ENCODE measurements around the gene VGLL4.

Gene VGLL4

DNA sequence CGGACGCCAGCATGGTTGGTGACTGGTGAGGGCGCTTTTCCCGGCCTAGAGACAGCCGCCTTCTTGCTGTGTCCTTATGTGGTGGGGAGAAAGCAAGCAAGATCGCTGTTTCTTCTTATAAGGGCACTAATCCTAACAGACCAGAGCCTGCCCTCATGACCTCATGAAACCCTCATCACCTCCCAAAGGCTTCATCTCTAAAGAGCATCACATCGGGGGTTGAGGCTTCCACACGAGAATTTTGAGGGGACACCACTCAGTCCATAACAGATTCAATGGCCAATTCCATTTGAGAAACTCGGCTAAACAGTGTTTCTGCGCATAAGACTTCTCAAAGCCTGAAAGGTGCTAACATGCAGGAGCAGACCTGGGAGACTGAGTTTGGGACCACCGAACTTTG, 54.0 kb downstream of the VGLL4 start:
- H3K4me3 ChIP-seq (replicated peaks; ENCODE audit: low read depth, low read length), result no peak overlapping the region
- DNase-seq (ENCODE audit: extremely low read depth, low read depth), result no peak
- TF ChIP-seq, protein P1, sequence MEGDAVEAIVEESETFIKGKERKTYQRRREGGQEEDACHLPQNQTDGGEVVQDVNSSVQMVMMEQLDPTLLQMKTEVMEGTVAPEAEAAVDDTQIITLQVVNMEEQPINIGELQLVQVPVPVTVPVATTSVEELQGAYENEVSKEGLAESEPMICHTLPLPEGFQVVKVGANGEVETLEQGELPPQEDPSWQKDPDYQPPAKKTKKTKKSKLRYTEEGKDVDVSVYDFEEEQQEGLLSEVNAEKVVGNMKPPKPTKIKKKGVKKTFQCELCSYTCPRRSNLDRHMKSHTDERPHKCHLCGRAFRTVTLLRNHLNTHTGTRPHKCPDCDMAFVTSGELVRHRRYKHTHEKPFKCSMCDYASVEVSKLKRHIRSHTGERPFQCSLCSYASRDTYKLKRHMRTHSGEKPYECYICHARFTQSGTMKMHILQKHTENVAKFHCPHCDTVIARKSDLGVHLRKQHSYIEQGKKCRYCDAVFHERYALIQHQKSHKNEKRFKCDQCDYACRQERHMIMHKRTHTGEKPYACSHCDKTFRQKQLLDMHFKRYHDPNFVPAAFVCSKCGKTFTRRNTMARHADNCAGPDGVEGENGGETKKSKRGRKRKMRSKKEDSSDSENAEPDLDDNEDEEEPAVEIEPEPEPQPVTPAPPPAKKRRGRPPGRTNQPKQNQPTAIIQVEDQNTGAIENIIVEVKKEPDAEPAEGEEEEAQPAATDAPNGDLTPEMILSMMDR (IDR thresholded peaks at IDR 0.05; ENCODE audit: low read depth, low read length, missing control alignments), result no peak

DNA sequence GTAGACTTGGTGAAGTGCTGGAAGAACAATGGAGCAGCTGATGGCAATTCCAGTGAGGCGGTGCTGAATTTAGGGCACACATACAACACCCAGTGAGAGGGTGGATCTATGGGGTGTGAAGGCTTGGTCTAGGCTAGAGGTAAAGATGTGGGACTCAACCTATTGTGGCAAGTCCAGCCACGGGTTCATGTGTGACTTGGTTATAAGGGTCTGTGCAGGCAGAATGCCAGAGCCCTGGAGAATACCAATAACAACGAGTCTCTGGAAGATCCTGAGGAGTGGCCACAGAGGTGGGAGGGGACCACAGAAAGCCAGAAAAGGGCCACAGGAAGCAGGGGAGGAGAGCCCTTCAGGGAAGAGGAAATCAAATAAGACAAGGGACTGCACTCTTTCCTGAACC, 55.0 kb downstream of the VGLL4 start:
- TF ChIP-seq, protein P1 (IDR thresholded peaks at IDR 0.05; ENCODE audit: low read depth, low read length, missing control alignments), result no peak

DNA sequence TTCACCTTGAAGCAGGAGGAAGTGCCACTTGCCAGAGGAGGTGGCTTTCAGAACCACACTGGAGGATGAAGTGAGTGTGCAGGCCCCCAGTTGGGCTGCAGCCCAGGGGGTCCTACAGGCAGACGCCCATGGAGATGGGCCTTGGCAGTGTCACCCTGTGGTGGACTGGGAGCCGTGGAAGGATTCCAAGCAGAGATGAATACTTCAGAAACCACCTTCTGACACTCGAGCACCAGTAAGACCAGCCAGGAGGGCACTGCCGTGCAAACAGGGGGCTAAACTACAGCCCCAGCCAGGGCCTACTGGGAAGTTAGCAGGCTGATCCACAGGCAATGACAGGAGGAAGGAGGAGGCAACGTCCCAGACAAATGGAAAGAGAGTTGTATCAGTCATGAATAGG, 55.4 kb downstream of the VGLL4 start:
- DNase-seq (ENCODE audit: extremely low read depth, low read depth), result no peak
- no peak overlapping the region for H3K4me3 ChIP-seq (replicated peaks; ENCODE audit: low read depth, low read length)
- TF ChIP-seq, protein P1 (IDR thresholded peaks at IDR 0.05; ENCODE audit: low read depth, low read length, missing control alignments), result no peak

More for the DNA sequence above, 55.0 kb downstream of the VGLL4 start:
- H3K4me3 ChIP-seq (replicated peaks; ENCODE audit: low read depth, low read length), result no peak overlapping the region
- no peak for DNase-seq (ENCODE audit: extremely low read depth, low read depth)

DNA sequence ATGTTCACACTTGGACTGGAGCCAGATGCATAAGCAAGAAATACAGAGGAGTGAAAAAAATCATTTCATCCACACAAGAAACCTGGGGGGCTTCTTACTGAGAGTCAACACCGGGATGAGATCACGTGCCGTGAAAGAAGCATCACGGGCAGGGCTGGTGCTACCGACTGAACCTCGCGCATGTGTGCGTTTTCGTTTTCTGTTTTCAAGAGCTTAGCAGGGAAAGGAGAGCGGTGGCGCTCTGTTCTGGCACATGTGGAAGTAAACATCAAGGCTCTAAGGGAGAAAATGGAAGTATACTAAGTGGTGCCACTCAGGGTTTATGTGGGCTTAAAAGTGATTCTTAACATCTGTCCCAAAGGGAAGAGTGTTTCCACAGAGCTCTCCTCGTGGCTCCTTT, 55.9 kb downstream of the VGLL4 start:
- no peak overlapping the region for H3K4me3 ChIP-seq (replicated peaks; ENCODE audit: low read depth, low read length)
- TF ChIP-seq, protein P1 (IDR thresholded peaks at IDR 0.05; ENCODE audit: low read depth, low read length, missing control alignments), result no peak
- DNase-seq (ENCODE audit: extremely low read depth, low read depth), result no peak

DNA sequence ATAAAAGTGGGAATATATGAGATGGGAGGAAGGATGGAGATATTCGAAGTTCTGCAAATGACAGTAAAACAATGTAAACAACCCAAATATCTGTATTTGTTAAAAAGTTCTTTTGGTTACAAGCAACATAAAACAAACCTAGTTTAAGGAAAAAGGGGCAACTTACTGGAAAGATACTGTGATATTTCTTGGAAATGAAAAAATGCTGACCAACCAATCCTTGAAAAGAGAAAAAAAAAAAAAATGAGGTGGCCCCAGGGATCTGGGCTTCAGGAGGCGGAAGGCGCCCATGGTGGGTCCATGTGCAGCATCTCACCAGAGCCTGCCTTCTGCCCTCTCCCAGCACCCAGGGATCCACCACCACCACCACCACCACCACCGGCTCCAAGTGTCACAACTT, 59.1 kb downstream of the VGLL4 start:
- TF ChIP-seq, protein P1 (IDR thresholded peaks at IDR 0.05; ENCODE audit: low read depth, low read length, missing control alignments), result no peak
- no peak for DNase-seq (ENCODE audit: extremely low read depth, low read depth)
- H3K4me3 ChIP-seq (replicated peaks; ENCODE audit: low read depth, low read length), result no peak overlapping the region

DNA sequence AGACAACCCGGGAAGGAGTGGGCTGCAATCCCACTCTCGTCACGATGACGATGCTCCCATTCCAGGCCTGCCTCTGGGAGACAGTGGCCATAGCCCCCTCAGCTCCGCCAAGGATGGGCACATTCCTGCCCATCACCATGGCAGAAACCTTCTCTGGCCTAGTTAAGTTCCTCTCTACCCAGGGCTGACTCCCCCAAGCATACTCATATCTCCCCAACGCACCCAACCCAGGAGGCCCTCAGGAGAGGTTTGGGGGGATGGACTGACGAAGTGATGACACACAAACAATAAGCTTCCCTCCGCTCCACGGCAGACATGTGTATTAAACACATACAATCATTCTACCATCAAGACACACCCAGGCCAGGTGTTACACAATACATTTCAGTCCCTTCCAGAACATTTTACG, 60.1 kb downstream of the VGLL4 start:
- TF ChIP-seq, protein P1 (IDR thresholded peaks at IDR 0.05; ENCODE audit: low read depth, low read length, missing control alignments), result no peak
- DNase-seq (ENCODE audit: extremely low read depth, low read depth), result no peak
- H3K4me3 ChIP-seq (replicated peaks; ENCODE audit: low read depth, low read length), result no peak overlapping the region

DNA sequence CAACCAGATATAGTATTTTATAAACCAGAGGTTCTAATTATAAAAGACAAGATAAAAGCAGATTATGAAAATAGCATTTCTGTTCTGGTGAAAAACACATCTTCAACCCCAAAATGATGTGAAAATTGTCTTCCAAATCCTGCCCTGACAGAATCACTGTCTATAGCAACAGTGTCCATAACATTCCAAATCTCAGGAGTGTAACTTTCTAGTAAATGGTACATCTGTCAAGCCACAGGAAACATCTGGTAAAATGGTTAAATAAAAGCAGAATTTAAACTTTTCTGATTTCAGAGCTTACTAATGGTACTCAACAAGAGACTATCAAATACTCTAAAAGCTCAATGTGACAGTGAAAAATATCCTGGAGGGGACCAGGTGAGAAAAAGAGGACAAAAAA, 60.5 kb downstream of the VGLL4 start:
- peak overlapping the region; percentile 40; the same call in 1 of the 2 replicates for H3K4me3 ChIP-seq (replicated peaks; ENCODE audit: low read depth, low read length)
- TF ChIP-seq, protein P1 (IDR thresholded peaks at IDR 0.05; ENCODE audit: low read depth, low read length, missing control alignments), result no peak
- DNase-seq (ENCODE audit: extremely low read depth, low read depth), result no peak
